ENCODE data around the gene DYNC1LI1.

DNA sequence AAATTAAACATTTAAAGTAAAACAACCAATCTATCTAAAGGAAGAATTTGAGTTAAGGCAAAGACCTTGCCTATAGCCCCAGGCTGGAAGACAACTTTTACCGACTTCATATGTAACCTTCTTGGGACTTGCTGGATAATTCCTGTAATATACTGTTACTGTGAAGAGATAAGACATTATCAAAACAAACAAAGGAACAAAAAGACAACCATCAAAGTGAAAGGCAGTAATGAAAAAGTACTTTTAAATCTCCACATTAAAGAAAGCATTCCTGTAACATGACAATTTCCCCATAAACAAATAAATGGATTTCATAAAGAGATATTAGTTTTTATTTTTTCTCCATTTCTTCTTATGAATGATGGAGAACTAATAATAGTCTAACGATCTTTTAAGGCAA lies 70.4 kb downstream of the DYNC1LI1 start:
- TF ChIP-seq, protein P1, sequence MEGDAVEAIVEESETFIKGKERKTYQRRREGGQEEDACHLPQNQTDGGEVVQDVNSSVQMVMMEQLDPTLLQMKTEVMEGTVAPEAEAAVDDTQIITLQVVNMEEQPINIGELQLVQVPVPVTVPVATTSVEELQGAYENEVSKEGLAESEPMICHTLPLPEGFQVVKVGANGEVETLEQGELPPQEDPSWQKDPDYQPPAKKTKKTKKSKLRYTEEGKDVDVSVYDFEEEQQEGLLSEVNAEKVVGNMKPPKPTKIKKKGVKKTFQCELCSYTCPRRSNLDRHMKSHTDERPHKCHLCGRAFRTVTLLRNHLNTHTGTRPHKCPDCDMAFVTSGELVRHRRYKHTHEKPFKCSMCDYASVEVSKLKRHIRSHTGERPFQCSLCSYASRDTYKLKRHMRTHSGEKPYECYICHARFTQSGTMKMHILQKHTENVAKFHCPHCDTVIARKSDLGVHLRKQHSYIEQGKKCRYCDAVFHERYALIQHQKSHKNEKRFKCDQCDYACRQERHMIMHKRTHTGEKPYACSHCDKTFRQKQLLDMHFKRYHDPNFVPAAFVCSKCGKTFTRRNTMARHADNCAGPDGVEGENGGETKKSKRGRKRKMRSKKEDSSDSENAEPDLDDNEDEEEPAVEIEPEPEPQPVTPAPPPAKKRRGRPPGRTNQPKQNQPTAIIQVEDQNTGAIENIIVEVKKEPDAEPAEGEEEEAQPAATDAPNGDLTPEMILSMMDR (conservative IDR thresholded peaks at IDR 0.05; ENCODE audit: low read length), result no peak
- TF ChIP-seq EZH2phosphoT487 (IDR thresholded peaks at IDR 0.05; ENCODE audit: borderline replicate concordance, low read depth, low read length), result no peak
